GM23338 (cell line): ENCODE measurements around the gene CHEK1. TPM values are rescaled to one million over a fixed set of nuclear protein-coding genes. Genes with fewer than 3 reads are reported as not detected.

Experiments
- ATAC-seq: fragments of 200-7000 bp; cut with Tn5 transposase; 3 replicates; pipeline ENCODE4 v1.9.1; 2020
- DNase-seq: peaks from one replicate; pipeline ENCODE4 v3.0.0-alpha.2; 2015; ENCODE audit warnings: low spot score
- H2AFZ ChIP-seq: fragments of 200-600 bp; sonication (generic); 2 replicates; pipeline ENCODE4 v1.8.0; 2016; ENCODE audit warnings: antibody characterized with exemption, mild to moderate bottlenecking, moderate library complexity
- H3F3A ChIP-seq: fragments of 200-600 bp; sonication (generic); replicated peaks from 2 replicates; pipeline ENCODE4 v1.8.0; 2017; ENCODE audit warnings: antibody characterized with exemption, mixed run types, low read depth
- H3K27ac ChIP-seq: fragments of 200-600 bp; sonication (generic); 2 replicates; pipeline ENCODE4 v1.6.1; 2016; ENCODE audit warnings: low read depth
- H3K27me3 ChIP-seq: fragments of 200-600 bp; sonication (generic); 2 replicates; pipeline ENCODE4 v1.8.0; 2016; ENCODE audit warnings: mild to moderate bottlenecking, mixed run types, moderate library complexity; ENCODE audit not compliant: insufficient read depth
- H3K36me3 ChIP-seq: fragments of 200-600 bp; sonication (generic); 2 replicates; pipeline ENCODE4 v1.8.0; 2016; ENCODE audit warnings: mild to moderate bottlenecking; ENCODE audit not compliant: insufficient read depth
- H3K4me1 ChIP-seq: fragments of 200-600 bp; sonication (generic); 2 replicates; pipeline ENCODE4 v1.8.0; 2016; ENCODE audit warnings: mild to moderate bottlenecking, moderate library complexity; ENCODE audit not compliant: insufficient read depth
- H3K4me2 ChIP-seq: fragments of 200-600 bp; sonication (generic); 2 replicates; pipeline ENCODE4 v1.7.1; 2017; ENCODE audit warnings: mixed run types
- H3K4me3 ChIP-seq: fragments of 200-600 bp; sonication (generic); 2 replicates; pipeline ENCODE4 v1.6.1; 2016; ENCODE audit warnings: mixed run types
- H3K79me2 ChIP-seq: fragments of 200-600 bp; sonication (generic); replicated peaks from 2 replicates; pipeline ENCODE4 v1.8.0; 2017; ENCODE audit warnings: mild to moderate bottlenecking; ENCODE audit not compliant: insufficient read depth
- H3K9me2 ChIP-seq: fragments of 200-600 bp; sonication (generic); 2 replicates; pipeline ENCODE4 v1.8.0; 2017; ENCODE audit not compliant: insufficient read depth
- H4K20me1 ChIP-seq: fragments of 200-600 bp; sonication (generic); replicated peaks from 2 replicates; pipeline ENCODE4 v1.8.0; 2017; ENCODE audit warnings: mild to moderate bottlenecking; ENCODE audit not compliant: insufficient read depth
- H3K27ac Mint-ChIP-seq: 2 replicates; pipeline ENCODE4 v1.8.0; 2020; ENCODE audit warnings: inconsistent platforms, mild to moderate bottlenecking, moderate library complexity, mixed read lengths
- H3K27me3 Mint-ChIP-seq: 3 replicates; pipeline ENCODE4 v1.8.0; 2022; ENCODE audit warnings: low read depth, mild to moderate bottlenecking, moderate library complexity, mixed read lengths, inconsistent platforms; ENCODE audit not compliant: insufficient read depth, poor library complexity
- H3K36me3 Mint-ChIP-seq: 3 replicates; pipeline ENCODE4 v1.8.0; 2021; ENCODE audit warnings: low read depth, mild to moderate bottlenecking, inconsistent platforms, moderate library complexity, mixed read lengths
- H3K4me1 Mint-ChIP-seq: 3 replicates; pipeline ENCODE4 v1.8.0; 2020; ENCODE audit warnings: mild to moderate bottlenecking, inconsistent platforms, mixed read lengths
- H3K4me3 Mint-ChIP-seq: 3 replicates; pipeline ENCODE4 v1.8.0; 2021; ENCODE audit warnings: moderate library complexity, mild to moderate bottlenecking, inconsistent platforms, mixed read lengths
- H3K9me3 Mint-ChIP-seq: 3 replicates; pipeline ENCODE4 v1.8.0; 2020; ENCODE audit warnings: moderate library complexity, mild to moderate bottlenecking, inconsistent platforms, mixed read lengths
- CREB1 ChIP-seq: fragments of 250-450 bp; sonication (Bioruptor Pico); IDR thresholded peaks from 2 replicates; pipeline ENCODE4 v1.5.0; 2020; ENCODE audit warnings: low read depth, mild to moderate bottlenecking, moderate library complexity
- CTCF ChIP-seq, 2 experiments: fragments of 200-600 bp in 1 of 2; sonication (generic) in 1 of 2; conservative IDR thresholded peaks; 2 replicates each; pipeline versions ENCODE4 v1.5.1 to v1.6.1; 2016 to 2017; ENCODE audit warnings: antibody characterized with exemption in 2 of 2, low read depth in 2 of 2, mild to moderate bottlenecking in 2 of 2, moderate library complexity in 1 of 2
- ETS1 ChIP-seq: IDR thresholded peaks from 2 replicates; pipeline ENCODE4 v1.6.1; 2016; ENCODE audit warnings: antibody characterized with exemption
- EZH2 ChIP-seq: fragments of 200-600 bp; sonication (generic); IDR thresholded peaks from one replicate; pipeline ENCODE4 v1.8.0; 2017; ENCODE audit warnings: antibody characterized with exemption, mild to moderate bottlenecking, low read depth; ENCODE audit not compliant: unreplicated experiment
- EZH2phosphoT487 ChIP-seq: fragments of 200-600 bp; sonication (generic); IDR thresholded peaks from one replicate; pipeline ENCODE4 v1.8.1; 2018; ENCODE audit warnings: antibody characterized with exemption; ENCODE audit not compliant: unreplicated experiment
- JUNB ChIP-seq: IDR thresholded peaks from one replicate; pipeline ENCODE4 v1.6.1; 2016; ENCODE audit warnings: antibody characterized with exemption; ENCODE audit not compliant: unreplicated experiment
- REST ChIP-seq: IDR thresholded peaks from one replicate; pipeline ENCODE4 v1.6.1; 2018; ENCODE audit warnings: antibody characterized with exemption; ENCODE audit not compliant: unreplicated experiment
- STAT1 ChIP-seq: IDR thresholded peaks from one replicate; pipeline ENCODE4 v1.6.1; 2016; ENCODE audit warnings: antibody characterized with exemption; ENCODE audit not compliant: unreplicated experiment
- ZNF114 ChIP-seq: fragments of 250-450 bp; sonication (Bioruptor Pico); IDR thresholded peaks from 2 replicates; pipeline ENCODE4 v1.5.0; 2020; ENCODE audit warnings: mild to moderate bottlenecking, moderate library complexity
- ZNF331 ChIP-seq: fragments of 250-450 bp; sonication (Bioruptor Pico); IDR thresholded peaks from 2 replicates; pipeline ENCODE4 v1.5.0; 2020; ENCODE audit warnings: low read depth, mild to moderate bottlenecking, moderate library complexity
- polyA plus RNA-seq: library from polyadenylated mRNA; unstranded; fragments of >200 nt; fragmentation: Nextera tagmentation; extraction: Ambion mirVana; gene quantifications from 2 replicates; pipeline ENCODE4 v1.2.1, GENCODE V29; 2016
- total RNA-seq: library from RNA; depleted of rRNA; stranded (reverse); fragments of >200 nt; shearing (Covaris generic); gene quantifications from 2 replicates; pipeline ENCODE4 v1.2.3, GENCODE V29; 2014

The CHEK1 gene
- total and polyA plus RNA-seq, 2 experiments from 2014 or later = 90.0 to 102 TPM

- H3K9me3 Mint-ChIP-seq = no peaks in the 10 kb centered on the region; the same call in 2 of the 3 replicates
- no peaks in the 10 kb centered on the region for H3F3A ChIP-seq
- H4K20me1 ChIP-seq = peaks cover 4% of the 10 kb centered on the region
- ATAC-seq (no peak), DNase-seq (no peak)
- no peaks in the 10 kb centered on the region for H3K4me1 ChIP-seq
- no peak overlapping the region for H2AFZ ChIP-seq
- H3K9me2 ChIP-seq = no peaks in the 10 kb centered on the region
- peaks cover 27% of the 10 kb centered on the region for H3K36me3 Mint-ChIP-seq
- no peak for TF ChIP-seq EZH2phosphoT487
- TF ChIP-seq ETS1 = no peak
- no peak for TF ChIP-seq REST
- TF ChIP-seq ZNF331 (CRISPR knock-in tag) = no peak
- no peak for TF ChIP-seq CREB1 (CRISPR knock-in tag)
- TF ChIP-seq STAT1 = no peak
- TF ChIP-seq CTCF (conservative IDR thresholded peaks at IDR 0.05; ENCODE audit: low read depth in 2 of 2) = no peak
- TF ChIP-seq EZH2 = no peak
- no peak for TF ChIP-seq JUNB
- TF ChIP-seq ZNF114 (CRISPR knock-in tag) = no peak
- H3K27ac Mint-ChIP-seq = no peak overlapping the region
- H3K4me3 ChIP-seq = no peak overlapping the region
- no peaks in the 10 kb centered on the region for H3K27me3 ChIP-seq
- H3K4me2 ChIP-seq = no peak overlapping the region
- no peaks in the 10 kb centered on the region for H3K4me1 Mint-ChIP-seq
- peaks cover 14% of the 10 kb centered on the region; the same call in 1 of the 2 replicates for H3K36me3 ChIP-seq
- no peak overlapping the region for H3K4me3 Mint-ChIP-seq
- H3K79me2 ChIP-seq = peaks cover 15% of the 10 kb centered on the region
- no peaks in the 10 kb centered on the region for H3K27me3 Mint-ChIP-seq
- no peak overlapping the region for H3K27ac ChIP-seq
Observed at GRCh38 chr11:125671561-125671960, 46.6 kb downstream of the CHEK1 start.

- peaks cover 11% of the 10 kb centered on the region; the same call in 1 of the 2 replicates for H4K20me1 ChIP-seq
- no peaks in the 10 kb centered on the region for H3K4me1 Mint-ChIP-seq
- H3K36me3 Mint-ChIP-seq = peaks cover 31% of the 10 kb centered on the region; the same call in 2 of the 3 replicates
- no peak overlapping the region for H3K4me2 ChIP-seq
- H3F3A ChIP-seq = no peaks in the 10 kb centered on the region
- H3K36me3 ChIP-seq = peaks cover 28% of the 10 kb centered on the region
- no peaks in the 10 kb centered on the region for H3K79me2 ChIP-seq
- ATAC-seq (no peak), DNase-seq (no peak)
- no peaks in the 10 kb centered on the region for H3K9me3 Mint-ChIP-seq
- no peak overlapping the region for H3K27ac Mint-ChIP-seq
- TF ChIP-seq ETS1 (no peak), EZH2 (no peak)
- H3K4me1 ChIP-seq = no peaks in the 10 kb centered on the region
- no peak overlapping the region for H2AFZ ChIP-seq
- no peaks in the 10 kb centered on the region for H3K27me3 Mint-ChIP-seq
- no peak overlapping the region for H3K4me3 ChIP-seq
- no peak overlapping the region for H3K4me3 Mint-ChIP-seq
- H3K27ac ChIP-seq = no peak overlapping the region
- no peaks in the 10 kb centered on the region for H3K27me3 ChIP-seq
- H3K9me2 ChIP-seq = no peaks in the 10 kb centered on the region
Observed at GRCh38 chr11:125674210-125674609, 49.2 kb downstream of the CHEK1 start.
